Astrocyte of the cerebellum (primary cell): ENCODE measurements around the gene DLG5.

Source experiments
- DNase-seq: peaks from one replicate; pipeline ENCODE4 v3.0.0-alpha.2; 2011; ENCODE audit warnings: low read depth
- H3K4me3 ChIP-seq: 2 replicates; pipeline ENCODE4 v1.5.1; 2011; ENCODE audit warnings: mild to moderate bottlenecking, low read depth, low read length, moderate library complexity
- in situ Hi-C: cut with HindIII; loops from 2 replicates; pipeline ENCODE4 v1.10.0; 2017; ENCODE audit warnings: low sequenced_read_pairs
- TF ChIP-seq, protein P1 (sequence below): IDR thresholded peaks from 2 replicates; pipeline ENCODE4 v1.5.1; 2012; ENCODE audit warnings: low read length, low read depth, moderate library complexity, mild to moderate bottlenecking; ENCODE audit errors: missing control alignments

Gene DLG5

DNA sequence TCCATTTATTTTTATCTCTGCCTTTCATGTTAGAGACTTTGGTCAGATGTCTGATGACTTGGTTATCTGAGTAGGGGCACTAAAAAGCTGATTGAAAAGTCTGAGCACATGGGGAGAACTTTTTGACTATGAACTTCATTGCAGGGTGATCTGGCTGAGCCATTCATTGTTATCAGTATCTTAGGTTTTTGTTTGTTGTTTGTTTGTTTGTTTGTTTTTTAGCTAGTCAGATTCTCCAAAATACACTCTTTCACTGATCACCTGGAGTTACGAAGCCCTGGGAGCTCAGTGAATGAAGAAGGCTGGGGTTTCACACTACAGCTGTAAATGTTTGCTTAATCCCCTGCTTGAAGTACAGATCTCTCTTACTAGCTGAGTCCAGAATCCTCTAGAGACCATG, 28.6 kb upstream of the DLG5 start:
- in situ Hi-C loops = no loop called here
- TF ChIP-seq, protein P1, sequence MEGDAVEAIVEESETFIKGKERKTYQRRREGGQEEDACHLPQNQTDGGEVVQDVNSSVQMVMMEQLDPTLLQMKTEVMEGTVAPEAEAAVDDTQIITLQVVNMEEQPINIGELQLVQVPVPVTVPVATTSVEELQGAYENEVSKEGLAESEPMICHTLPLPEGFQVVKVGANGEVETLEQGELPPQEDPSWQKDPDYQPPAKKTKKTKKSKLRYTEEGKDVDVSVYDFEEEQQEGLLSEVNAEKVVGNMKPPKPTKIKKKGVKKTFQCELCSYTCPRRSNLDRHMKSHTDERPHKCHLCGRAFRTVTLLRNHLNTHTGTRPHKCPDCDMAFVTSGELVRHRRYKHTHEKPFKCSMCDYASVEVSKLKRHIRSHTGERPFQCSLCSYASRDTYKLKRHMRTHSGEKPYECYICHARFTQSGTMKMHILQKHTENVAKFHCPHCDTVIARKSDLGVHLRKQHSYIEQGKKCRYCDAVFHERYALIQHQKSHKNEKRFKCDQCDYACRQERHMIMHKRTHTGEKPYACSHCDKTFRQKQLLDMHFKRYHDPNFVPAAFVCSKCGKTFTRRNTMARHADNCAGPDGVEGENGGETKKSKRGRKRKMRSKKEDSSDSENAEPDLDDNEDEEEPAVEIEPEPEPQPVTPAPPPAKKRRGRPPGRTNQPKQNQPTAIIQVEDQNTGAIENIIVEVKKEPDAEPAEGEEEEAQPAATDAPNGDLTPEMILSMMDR = no peak
- H3K4me3 ChIP-seq = no peak overlapping the region
- no peak for DNase-seq

DNA sequence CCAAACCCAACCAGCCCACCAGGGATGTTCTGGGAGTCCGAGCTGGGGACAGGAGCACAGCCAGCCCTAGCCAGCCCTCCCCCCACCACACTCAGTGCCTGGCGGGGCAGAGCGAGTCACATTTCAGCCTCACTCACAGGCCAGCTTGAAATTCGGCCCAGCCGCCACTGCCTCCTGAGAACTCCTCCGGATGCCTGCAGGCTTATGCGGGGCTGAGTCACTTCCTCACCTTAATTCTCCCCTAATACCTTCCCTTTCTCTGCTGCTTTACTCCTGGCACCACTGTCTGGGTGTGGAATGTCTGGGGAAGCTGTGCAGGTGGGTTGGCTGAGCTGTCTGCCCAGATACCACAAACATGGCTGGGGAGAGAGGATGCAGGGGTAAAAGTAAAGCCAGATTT, 22.6 kb upstream of the DLG5 start:
- TF ChIP-seq, protein P1 = no peak
- no peak overlapping the region for H3K4me3 ChIP-seq
- peak; percentile 33 for DNase-seq
- in situ Hi-C loops = no loop called here

DNA sequence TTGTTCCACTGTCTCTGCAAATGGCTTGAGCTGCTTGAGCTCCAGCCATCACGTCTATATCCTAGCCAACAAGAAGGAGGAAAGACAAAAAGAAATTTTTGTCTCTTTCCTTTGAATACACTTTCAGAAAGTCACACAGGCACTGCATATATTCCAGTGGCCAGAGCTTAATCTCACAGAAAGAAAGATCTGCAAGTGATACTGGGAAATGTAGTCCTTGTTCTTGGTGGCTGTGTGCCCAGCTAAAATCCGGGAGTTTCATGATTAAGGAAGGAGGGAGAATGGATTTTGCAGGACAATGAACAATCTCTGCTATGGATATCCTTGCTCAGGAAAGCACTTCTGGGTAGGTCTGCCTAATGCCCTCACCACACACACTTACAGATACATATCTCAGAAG, 19.5 kb upstream of the DLG5 start:
- no peak overlapping the region for H3K4me3 ChIP-seq
- in situ Hi-C loops = no loop called here
- TF ChIP-seq, protein P1 = no peak
- DNase-seq = no peak

DNA sequence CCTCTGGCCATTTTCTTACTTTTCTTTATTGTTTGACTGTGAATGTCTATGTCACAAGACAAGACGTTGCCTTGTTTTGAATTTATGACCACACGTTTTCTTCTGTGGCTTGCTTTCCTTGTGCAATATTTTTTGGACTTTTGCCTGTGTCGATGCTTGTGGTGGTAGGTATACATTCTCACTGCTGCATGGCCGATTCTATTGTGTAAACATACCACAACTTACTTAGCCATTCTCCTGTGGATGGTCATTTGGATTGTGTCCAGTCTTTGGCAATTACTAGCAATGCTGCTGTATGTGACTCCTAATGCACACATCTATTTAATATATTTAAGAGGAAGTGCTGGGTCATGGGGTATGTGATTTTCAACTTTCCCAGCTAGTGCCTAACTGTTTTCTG, 18.0 kb upstream of the DLG5 start:
- TF ChIP-seq, protein P1 = no peak
- DNase-seq = peak; percentile 93
- no peak overlapping the region for H3K4me3 ChIP-seq
- in situ Hi-C loops = loop anchor here (5.0 kb wide), 2 partner anchors 73 to 82 kb away; no protein-coding TSS in a partner anchor

DNA sequence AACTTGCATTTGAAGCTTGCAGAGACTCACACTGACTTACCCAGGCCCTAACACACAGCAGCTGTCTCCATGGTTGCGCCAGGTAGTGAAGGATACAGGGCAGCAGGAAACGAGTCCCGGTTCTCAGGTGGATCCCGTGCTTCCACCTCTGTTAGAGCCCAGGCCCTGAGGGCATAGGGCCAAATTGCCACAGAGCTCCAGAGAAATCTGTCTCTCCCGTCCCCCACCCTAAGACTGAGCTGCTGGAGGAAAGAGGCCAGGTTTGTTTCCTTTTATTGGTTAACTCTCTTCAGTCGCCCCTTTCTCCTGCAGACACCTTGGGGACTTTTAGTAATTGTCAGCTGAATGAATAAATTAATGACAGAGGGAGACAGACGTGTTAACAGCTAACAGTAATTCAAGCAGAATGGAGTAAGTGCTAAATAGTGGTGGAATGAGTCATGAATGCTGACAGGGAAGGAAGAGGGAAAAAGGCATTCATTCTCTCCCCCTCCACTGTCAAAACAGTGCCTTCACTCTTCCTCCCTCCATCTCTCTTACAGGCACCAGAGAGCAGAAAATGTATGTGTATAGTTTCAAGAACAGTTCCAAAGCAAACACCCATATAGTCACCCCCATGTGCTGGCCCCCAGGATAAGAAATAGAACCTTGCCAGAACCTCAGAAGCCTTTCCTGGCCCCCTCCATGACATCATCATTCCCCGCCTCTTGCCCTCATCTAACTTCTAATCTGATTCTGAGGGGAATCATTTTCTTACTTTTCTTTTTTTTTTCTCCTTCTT, 16.8 kb upstream of the DLG5 start:
- peak; percentile 56 for DNase-seq
- no peak overlapping the region for H3K4me3 ChIP-seq
- in situ Hi-C loops = loop anchor here (5.0 kb wide), 2 partner anchors 74 to 81 kb away; no protein-coding TSS in a partner anchor
- TF ChIP-seq, protein P1 = no peak

DNA sequence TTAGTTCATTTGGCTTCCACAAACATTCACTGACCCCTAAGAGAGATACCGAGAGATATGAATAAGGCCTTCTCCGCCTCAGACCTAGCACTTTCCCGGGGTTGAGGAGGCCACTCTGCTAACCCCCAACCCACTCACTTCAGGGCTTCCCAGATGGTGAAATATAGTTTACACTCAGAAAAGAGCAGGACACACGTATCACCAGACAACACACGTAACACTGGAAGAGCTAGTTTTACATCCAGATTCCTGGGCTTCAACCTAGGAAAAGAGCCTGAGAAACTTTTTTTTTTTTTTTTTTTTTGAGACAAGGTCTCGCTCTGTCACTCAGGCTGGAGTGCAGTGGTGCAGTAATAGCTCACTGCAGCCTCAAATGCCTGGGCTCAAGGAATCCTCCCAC, 15.2 kb upstream of the DLG5 start:
- in situ Hi-C loops = loop anchor here (5.0 kb wide), 2 partner anchors 76 to 79 kb away; no protein-coding TSS in a partner anchor
- no peak for DNase-seq
- TF ChIP-seq, protein P1 = no peak
- H3K4me3 ChIP-seq = no peak overlapping the region
